H1 (cell line): ENCODE results near the gene DCLK1. TPM values are rescaled to one million over a fixed set of nuclear protein-coding genes. Genes with fewer than 3 reads are reported as not detected.

Source experiments
- CBX8 ChIP-seq: fragments of 300-800, 300-1000 bp; sonication (generic); IDR thresholded peaks from 2 replicates; pipeline ENCODE4 v1.7.1; 2016; ENCODE audit warnings: low read depth, low read length, borderline replicate concordance
- CTBP2 ChIP-seq: IDR thresholded peaks from 2 replicates; pipeline ENCODE4 v1.7.0; 2011; ENCODE audit warnings: borderline replicate concordance, mild to moderate bottlenecking, moderate library complexity, mixed read lengths, low read length; ENCODE audit not compliant: insufficient read depth, insufficient read length
- NRF1 ChIP-seq: IDR thresholded peaks from 2 replicates; pipeline ENCODE4 v1.6.1; 2011; ENCODE audit warnings: mild to moderate bottlenecking, low read depth, low read length, improper control_type of control experiment
- TEAD4 ChIP-seq: IDR thresholded peaks from 2 replicates; pipeline ENCODE4 v1.6.1; 2012; ENCODE audit warnings: low read depth, low read length, inconsistent platforms, mixed read lengths
- polyA plus RNA-seq, 7 experiments: library from polyadenylated mRNA; depleted of rRNA in 3 of 7; stranded (reverse) in 5 of 7; unstranded in 2 of 7; fragments of >200 nt in 5 of 7; fragments of 200-250 nt in 2 of 7; gene quantifications; 1 replicate in 5 of 7; 2 replicates in 1 of 7; 4 replicates in 1 of 7; pipeline versions ENCODE4 v1.2.1 to v1.2.3, GENCODE V29; 2011 to 2013; ENCODE audit warnings: missing spikeins in 2 of 7, mixed read lengths in 2 of 7
- total RNA-seq: library from RNA; stranded (reverse); fragmentation: NEBNext Ultra II Directional; extraction: Animal tissue kit (Norgen Biotek cat#: 25700); gene quantifications from 2 replicates; pipeline ENCODE4 v1.2.1, GENCODE V29; 2021

The DCLK1 gene
- total and polyA plus RNA-seq, 2 of the 8 experiments (the other 6 are each of a cell fraction or from before 2014, with no cell fraction given): 22.8 to 41.0 TPM

GRCh38 chr13:35954207-35954560 is 177.0 kb downstream of the DCLK1 start (continued):
- TF ChIP-seq CTBP2: no peak
- TF ChIP-seq CBX8: no peak
- no peak for TF ChIP-seq TEAD4
- no peak for TF ChIP-seq NRF1
- TF ChIP-seq, all 59 proteins: peak for 0
